GM21423 (cell line): ENCODE results near the gene XPC.
"Not testable (repeated sequence)": the region's sequence is repeated elsewhere in the genome, so short reads cannot be mapped to it uniquely, and the experiment has no call there.

Source experiments
- ATAC-seq: cut with Tn5 transposase; IDR thresholded peaks from one replicate; pipeline ENCODE4 v1.9.1; 2021; ENCODE audit warnings: mild to moderate bottlenecking, moderate library complexity; ENCODE audit not compliant: unreplicated experiment

XPC gene

DNA sequence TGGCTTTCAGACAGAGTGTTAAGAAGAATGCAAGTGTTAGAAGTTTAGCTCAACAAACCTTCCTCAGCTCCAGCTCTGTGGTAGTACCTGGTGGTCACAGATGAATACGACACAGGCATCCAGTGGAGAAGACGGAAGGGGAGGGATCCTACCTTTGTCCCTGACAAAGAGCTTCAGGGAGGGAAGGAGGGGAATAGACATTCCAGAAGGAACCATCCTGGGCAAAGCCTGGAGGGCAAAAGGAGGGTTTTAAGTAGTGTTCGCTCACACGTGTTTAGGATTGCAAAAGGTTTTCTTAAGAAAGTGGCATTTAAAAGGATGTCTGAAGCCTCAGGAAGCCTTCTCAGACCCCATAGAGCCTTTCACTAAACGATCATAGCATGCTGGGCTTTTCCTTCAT lies 56.5 kb downstream of the XPC start:
- ATAC-seq = no peak

DNA sequence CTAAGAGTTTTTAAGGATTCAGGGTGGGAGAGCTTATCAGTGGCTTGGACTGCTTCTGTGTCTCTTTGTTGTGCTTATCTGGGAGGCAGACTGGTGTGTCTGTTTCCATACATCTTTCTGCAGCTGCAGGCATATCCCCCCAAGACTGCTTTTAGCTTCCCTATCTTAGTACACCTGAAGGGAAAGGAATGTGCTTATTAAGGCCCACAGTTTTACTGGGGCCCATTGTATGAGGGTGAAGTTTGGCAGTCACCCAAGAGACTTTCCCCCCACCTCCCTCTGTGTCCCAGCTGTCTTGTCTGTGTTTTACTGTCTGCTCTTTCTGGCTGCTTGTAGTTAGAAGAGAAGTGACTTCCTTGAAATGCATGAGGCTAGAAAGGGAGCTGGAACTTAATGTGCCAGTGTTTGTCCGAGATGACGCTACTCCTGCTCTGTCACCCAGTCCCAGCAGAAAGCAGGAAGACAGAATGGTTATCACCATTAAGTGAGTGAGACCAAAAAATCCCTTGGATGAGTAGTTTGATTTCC lies 57.4 kb downstream of the XPC start:
- not testable (repeated sequence) for ATAC-seq

DNA sequence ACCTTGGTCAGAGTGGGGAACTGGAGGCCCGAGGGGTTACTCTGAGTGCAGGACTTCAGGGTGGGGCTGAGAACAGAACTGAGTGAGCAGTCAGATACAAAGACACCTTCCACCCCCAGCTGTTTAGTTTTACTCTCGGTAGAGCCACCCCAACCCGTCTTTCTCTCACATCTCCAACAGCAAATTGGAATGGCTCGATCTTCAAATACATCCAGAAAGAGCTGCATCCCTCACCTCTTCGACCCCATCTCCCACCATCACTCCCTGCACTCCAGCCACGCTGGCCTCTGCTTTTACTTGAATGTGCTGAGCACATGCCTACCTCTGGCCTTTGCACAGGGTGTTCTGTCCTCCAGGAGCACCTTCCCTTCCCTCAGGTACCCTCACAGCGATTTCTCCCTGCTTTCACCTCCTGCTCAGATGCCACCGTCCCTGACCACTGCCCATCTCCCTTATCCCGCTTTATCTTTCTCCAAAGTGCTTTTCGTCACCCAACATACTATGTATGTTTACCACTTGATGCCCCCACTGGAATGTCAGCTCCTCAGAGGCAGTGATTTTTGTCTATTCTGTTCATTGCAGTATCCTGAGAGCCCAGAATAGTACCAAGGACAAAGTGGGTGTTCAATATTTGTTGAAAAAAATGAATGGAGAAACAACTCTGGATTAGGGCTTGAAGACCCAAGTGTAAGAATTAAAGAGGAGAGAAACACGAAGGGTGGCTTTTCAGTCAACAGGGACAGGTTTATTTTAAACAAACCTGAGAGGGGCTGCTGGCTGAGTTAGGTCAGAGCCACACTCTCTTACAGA lies 58.1 kb downstream of the XPC start:
- ATAC-seq = no peak

DNA sequence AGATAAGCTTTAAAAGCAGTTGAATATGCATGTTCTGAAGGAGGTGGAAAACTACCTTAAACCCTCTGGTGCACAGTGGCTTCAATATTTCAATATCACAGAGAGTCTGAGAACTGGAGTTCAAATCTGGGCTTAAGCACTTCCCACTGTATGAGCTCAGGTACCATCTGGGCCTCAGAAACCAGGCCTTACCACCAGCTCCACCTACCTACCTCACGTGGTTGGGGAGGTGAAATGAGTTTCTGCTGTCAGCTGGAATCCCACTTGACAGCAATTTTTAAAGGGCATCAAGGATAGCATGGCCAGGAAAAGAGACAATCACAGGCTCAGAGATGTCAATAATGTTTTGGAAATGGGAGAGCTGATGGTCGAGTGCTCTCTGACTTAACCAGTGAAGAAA lies 58.8 kb downstream of the XPC start:
- ATAC-seq = no peak

DNA sequence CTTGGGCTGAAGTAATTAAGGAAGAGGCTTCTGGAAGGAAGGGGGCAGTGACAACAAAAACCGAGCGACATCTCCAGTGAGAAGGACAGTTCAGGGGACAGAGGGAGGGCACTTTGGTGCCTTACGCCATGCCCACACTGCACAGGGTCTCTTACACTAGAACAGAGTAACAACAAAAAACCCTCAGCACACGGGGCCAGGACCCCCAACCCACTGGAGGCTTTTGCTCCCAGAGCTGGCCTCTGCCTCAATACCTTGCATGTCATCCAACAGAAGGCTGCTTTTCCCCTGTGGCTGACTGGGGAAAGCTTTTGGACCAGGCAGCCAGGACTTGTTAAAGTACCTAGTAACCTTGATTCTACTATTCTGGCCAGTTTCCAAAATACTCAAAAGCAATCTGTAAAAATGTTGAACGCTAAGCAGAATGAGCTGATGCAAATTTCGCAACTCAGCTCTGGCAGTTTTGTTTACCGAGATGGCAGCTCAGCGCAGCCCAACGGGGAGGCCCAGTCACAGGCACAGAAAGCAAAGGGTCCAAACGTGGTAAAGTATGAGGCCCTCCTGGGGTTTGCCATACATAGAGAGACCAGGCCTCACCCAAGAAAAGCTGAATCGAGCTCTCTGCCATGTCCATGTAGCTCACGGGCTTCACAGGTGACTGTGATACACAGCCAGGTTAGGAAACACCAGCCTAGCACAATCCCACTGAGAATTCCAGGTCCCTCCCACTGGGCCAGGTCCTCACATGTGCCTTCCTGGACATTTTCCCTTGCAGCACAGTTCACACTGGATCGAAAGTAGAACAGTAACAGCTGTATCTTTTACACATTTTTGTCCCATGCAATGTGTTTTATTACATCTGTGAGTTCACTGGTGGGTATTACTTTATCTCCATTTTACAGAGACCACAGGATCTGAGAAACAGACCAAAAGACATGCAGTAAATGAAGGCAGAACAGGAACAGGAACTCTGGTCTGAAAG lies 59.7 kb downstream of the XPC start:
- ATAC-seq = no peak

DNA sequence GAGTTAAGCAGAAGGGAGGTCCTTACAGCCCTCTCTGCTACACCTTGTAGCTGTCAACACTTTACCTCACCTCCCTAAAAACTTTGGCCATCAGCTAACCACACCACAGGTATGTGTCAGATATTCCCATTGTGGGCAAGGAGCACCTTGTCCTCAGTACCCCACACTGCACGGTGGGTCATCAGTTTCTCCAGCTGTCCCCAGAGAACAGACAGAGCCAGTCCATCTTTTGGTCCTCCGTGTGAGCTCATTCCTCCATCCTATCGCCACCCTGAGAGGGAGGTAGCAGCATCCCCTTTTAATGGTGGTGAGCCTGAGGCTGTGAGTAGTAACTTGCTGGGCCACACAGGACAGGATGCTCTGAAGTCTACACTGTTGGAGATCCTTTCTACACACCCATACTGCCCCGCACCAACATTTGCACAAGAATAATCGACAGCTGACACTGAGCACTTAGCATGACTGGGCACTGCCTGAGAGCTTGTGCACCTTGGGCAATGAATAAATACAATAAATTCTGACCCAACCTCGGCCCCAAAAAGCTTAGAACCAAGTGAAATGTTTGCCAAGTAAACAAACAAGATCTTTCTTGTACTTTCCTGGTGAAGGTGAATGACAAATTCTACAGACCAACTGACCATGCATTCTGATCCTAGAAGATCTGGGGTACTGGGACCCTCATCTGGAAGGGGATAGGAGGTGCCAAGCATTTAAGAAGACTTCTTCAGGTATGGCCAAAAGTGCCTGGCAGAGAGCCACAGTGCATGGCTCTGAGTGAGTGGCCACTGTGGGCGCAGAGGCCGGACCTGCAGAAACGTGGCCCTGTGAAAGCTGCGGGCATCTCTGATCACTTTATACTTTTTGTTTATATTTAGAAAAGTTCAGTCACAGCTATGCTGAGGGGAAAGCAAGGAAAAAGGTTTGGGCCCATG lies 60.7 kb downstream of the XPC start:
- ATAC-seq = no peak

DNA sequence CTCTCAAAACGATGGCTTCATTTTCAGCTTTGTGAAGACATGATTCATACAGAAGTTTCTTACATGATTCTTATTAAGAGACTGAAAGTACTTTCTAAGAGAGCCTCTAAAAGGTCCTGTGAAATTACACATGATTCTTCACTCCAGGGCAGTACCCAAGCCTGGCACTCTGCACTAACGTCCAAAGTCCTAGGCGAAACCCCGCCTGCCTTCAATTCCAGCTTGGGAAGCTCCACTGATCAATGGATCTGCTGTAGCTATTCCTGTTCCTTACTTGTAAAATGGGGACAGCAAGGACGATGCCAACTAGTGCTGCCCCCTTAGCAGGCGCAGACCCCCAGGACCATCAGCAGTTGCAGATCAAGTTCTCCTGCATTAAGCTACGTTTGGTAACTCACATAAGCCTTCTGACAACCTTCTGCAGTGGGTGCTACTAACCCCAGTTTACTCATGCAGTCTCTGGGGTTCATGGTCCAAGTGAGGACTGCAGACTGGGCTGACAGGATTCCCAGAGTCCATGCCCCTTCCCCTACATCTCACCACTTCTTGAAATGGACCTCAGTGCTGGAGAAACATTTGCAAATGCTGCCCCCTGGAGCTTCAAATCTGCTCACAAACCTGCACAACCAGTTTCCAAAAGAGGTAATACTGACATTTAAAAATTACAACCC lies 64.3 kb downstream of the XPC start:
- no peak for ATAC-seq

DNA sequence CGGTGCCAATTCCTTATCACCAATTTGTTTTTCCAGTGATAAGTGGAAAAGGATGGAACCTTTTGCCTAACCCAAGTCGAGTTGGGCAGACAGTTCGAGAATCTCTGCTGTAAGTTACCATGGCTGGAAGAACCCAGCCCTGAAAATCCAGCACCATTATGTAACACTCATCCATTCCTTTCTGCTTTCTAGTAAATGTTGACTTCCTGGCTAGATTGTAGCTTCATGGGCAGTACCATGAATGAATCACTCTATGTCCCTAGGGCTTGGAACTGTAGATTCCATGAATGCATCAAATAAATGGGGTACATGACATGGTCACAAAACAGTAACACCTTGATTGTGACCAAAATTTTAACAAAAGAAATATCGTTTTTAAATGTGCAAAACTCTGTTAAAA lies 67.7 kb downstream of the XPC start:
- no peak for ATAC-seq

DNA sequence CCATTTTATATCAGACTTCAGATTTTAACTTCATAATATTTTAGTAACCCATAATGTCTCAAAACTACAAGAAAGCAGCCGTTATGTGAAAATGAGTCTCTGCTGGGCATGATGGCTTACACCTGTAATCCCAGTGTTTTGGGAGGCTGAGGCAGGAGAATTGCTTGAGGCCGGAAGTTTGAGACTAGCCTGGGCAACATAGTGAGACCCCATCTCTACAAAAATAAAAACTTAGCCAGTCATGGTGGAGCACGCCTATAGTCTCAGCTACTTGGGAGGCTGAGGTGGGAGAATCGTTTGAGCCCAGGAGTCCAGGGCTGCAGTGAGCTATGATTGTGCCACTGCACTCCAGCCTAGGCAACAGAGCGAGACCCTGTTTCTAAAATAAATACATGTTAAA lies 68.6 kb downstream of the XPC start:
- ATAC-seq = not testable (repeated sequence)

DNA sequence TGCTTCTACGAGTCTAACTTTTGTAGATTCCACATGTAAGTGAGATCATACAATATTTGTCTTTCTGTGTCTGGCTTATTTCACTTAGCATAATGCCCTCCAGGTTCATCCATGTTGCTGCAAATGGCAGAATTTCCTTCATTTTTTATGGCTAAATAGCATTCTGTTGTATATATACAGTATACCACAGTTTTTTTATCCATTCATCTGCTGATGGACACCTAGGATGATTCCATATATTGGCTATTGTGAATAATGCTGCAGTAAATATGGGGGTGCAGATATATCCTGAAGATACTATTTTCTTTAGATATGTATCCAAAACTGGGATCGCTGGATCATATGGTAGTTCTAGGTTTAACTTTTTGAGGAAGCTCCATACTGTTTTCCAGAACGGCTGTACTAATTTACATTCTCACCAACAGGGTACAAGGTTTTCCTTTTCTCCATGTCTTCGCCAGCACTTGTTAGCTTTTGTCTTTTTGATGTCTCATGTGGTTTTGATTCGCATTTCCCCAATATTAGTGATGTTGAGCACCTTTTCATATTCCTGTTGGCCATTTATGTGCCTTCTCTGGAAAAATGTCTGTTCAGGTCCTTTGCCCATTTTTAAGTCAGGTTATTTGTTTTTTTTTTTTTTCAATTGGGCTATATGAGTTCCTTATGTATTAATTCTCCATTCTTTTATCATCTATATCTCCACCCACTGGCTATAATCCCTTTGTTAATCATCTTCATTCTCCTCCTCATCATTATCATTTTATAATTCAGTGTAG lies 80.6 kb downstream of the XPC start:
- no peak for ATAC-seq

DNA sequence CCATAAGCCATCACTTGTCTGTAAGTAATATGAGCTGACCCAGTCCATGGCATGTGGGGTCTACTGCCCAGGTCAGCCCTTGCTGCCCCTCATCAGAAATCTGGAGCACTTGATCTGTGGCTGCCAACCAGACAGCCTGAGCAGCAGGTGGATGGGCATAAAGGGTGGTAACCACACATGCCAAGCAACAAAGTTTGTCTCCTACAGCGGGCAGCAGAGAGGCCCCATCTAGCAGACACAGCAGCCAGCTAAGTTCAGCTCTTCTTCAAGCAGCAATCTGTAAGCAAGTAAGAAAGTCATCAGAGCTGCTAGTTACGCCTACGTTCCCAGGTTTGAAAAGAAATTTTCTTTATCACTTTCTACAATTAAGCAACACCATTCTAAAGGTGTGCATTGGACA lies 81.7 kb downstream of the XPC start:
- ATAC-seq = no peak
